Parathyroid adenoma (tissue), 2 donors: ENCODE results near the gene WEE2.
"Not testable (repeated sequence)": the region's sequence is repeated elsewhere in the genome, so short reads cannot be mapped to it uniquely, and the experiment has no call there.

ENCODE experiments used
- H2AFZ ChIP-seq: fragments of 300-600 bp; sonication (generic); one replicate; pipeline ENCODE4 v1.7.0; 2017; ENCODE audit warnings: antibody characterized with exemption, mild to moderate bottlenecking
- H3K27ac ChIP-seq: fragments of 300-600 bp; sonication (generic); one replicate; pipeline ENCODE4 v1.7.0; 2017
- H3K27me3 ChIP-seq: fragments of 300-600 bp; sonication (generic); one replicate; pipeline ENCODE4 v1.7.0; 2017; ENCODE audit warnings: low read length; ENCODE audit not compliant: control insufficient read depth, insufficient read depth
- H3K36me3 ChIP-seq: fragments of 300-600 bp; sonication (generic); one replicate; pipeline ENCODE4 v1.7.0; 2017; ENCODE audit warnings: low read length; ENCODE audit not compliant: control insufficient read depth, insufficient read depth
- H3K4me1 ChIP-seq: fragments of 300-600 bp; sonication (generic); one replicate; pipeline ENCODE4 v1.7.0; 2017; ENCODE audit warnings: control low read depth
- H3K4me2 ChIP-seq: fragments of 300-600 bp; sonication (generic); one replicate; pipeline ENCODE4 v1.7.0; 2017; ENCODE audit warnings: low read length
- H3K4me3 ChIP-seq: fragments of 300-600 bp; sonication (generic); one replicate; pipeline ENCODE4 v1.7.0; 2017; ENCODE audit warnings: low read depth, low read length
- H3K79me2 ChIP-seq: fragments of 300-600 bp; sonication (generic); one replicate; pipeline ENCODE4 v1.7.0; 2017; ENCODE audit warnings: control low read depth
- H3K9ac ChIP-seq: fragments of 300-600 bp; sonication (generic); one replicate; pipeline ENCODE4 v1.7.0; 2017; ENCODE audit warnings: mild to moderate bottlenecking
- H3K9me3 ChIP-seq: fragments of 300-600 bp; sonication (generic); one replicate; pipeline ENCODE4 v1.7.0; 2017; ENCODE audit warnings: low read length; ENCODE audit not compliant: control insufficient read depth
- CTCF ChIP-seq: fragments of 300-600 bp; sonication (generic); IDR thresholded peaks from one replicate; pipeline ENCODE4 v1.7.0; 2017; ENCODE audit warnings: antibody characterized with exemption, mild to moderate bottlenecking
- donor health status: primary hyperparathyroidism.

WEE2 gene

GRCh38 chr7:141752634-141753033 lies 44.5 kb downstream of the WEE2 start:
- Histone ChIP-seq H3K36me3 (peaks cover 2% of the 10 kb centered on the region), H2AFZ (no peak overlapping the region)

GRCh38 chr7:141754939-141755338 lies 46.8 kb downstream of the WEE2 start:
- no peak overlapping the region for H3K4me3 ChIP-seq
- no peaks in the 10 kb centered on the region for H3K9me3 ChIP-seq
- no peaks in the 10 kb centered on the region for H3K4me1 ChIP-seq
- H3K79me2 ChIP-seq = peaks cover 2% of the 10 kb centered on the region
- H2AFZ ChIP-seq = no peak overlapping the region
- H3K27ac ChIP-seq = no peak overlapping the region
- no peak overlapping the region for H3K4me2 ChIP-seq
- peaks cover 2% of the 10 kb centered on the region for H3K36me3 ChIP-seq
- no peak overlapping the region for H3K9ac ChIP-seq
- no peaks in the 10 kb centered on the region for H3K27me3 ChIP-seq
- TF ChIP-seq CTCF = peak; percentile 15

More at GRCh38 chr7:141752634-141753033, 44.5 kb downstream of the WEE2 start:
- H3K79me2 ChIP-seq = no peaks in the 10 kb centered on the region
- no peaks in the 10 kb centered on the region for H3K9me3 ChIP-seq
- H3K4me2 ChIP-seq = no peak overlapping the region
- no peaks in the 10 kb centered on the region for H3K4me1 ChIP-seq
- no peak overlapping the region for H3K4me3 ChIP-seq
- peak; percentile 7 for TF ChIP-seq CTCF
- no peaks in the 10 kb centered on the region for H3K27me3 ChIP-seq
- H3K9ac ChIP-seq = no peak overlapping the region
- H3K27ac ChIP-seq = no peak overlapping the region

GRCh38 chr7:141763797-141764196 lies 55.6 kb downstream of the WEE2 start, which contains the start of gene TAS2R3:
TAS2R3 (plus strand) TSS chr7:141764097; CDS start chr7:141764159, 62 bp downstream.
- H2AFZ ChIP-seq = no peak within 1 kb of the TSS
- H3K27ac ChIP-seq = no peak within 1 kb of the TSS
- no peaks in the 10 kb centered on the region for H3K4me1 ChIP-seq
- no peaks in the 10 kb centered on the region for H3K36me3 ChIP-seq
- no peak within 1 kb of the TSS for H3K9ac ChIP-seq
- H3K27me3 ChIP-seq = no peaks in the 10 kb centered on the region
- no peak for TF ChIP-seq CTCF
- H3K79me2 ChIP-seq = peaks cover 10% of the 10 kb centered on the region
- no peak within 1 kb of the TSS for H3K4me3 ChIP-seq
- H3K9me3 ChIP-seq = no peaks in the 10 kb centered on the region
- H3K4me2 ChIP-seq = no peak within 1 kb of the TSS

- not testable (repeated sequence) for H3K27ac ChIP-seq, H3K4me2 ChIP-seq, H2AFZ ChIP-seq, H3K9me3 ChIP-seq, H3K79me2 ChIP-seq, H3K27me3 ChIP-seq, H3K9ac ChIP-seq, H3K4me3 ChIP-seq, H3K36me3 ChIP-seq, H3K4me1 ChIP-seq
Measured at GRCh38 chr7:141770083-141770583, 62.0 kb downstream of the WEE2 start.

- Histone ChIP-seq H3K9ac (no peak within 1 kb of the TSS), H3K36me3 (no peaks in the 10 kb centered on the region), H3K4me2 (no peak within 1 kb of the TSS), H3K27me3 (no peaks in the 10 kb centered on the region), H3K4me3 (no peak within 1 kb of the TSS), H3K27ac (no peak within 1 kb of the TSS), H2AFZ (no peak within 1 kb of the TSS), H3K79me2 (peaks cover 9% of the 10 kb centered on the region), H3K4me1 (no peaks in the 10 kb centered on the region), H3K9me3 (no peaks in the 10 kb centered on the region)
- TF ChIP-seq CTCF = no peak
Measured at GRCh38 chr7:141776374-141776773, 68.2 kb downstream of the WEE2 start, which contains the start of gene TAS2R4. TAS2R4 (plus strand) TSS chr7:141776674; CDS start chr7:141778489, 1,815 bp downstream.
